ENCODE measurements around the gene DSCAML1. TPM values are rescaled to one million over a fixed set of nuclear protein-coding genes. Genes with fewer than 3 reads are reported as not detected.

DSCAML1 gene
- total RNA-seq, 2 donors from 2014 or later: 2.5 to 5.0 TPM

DNA sequence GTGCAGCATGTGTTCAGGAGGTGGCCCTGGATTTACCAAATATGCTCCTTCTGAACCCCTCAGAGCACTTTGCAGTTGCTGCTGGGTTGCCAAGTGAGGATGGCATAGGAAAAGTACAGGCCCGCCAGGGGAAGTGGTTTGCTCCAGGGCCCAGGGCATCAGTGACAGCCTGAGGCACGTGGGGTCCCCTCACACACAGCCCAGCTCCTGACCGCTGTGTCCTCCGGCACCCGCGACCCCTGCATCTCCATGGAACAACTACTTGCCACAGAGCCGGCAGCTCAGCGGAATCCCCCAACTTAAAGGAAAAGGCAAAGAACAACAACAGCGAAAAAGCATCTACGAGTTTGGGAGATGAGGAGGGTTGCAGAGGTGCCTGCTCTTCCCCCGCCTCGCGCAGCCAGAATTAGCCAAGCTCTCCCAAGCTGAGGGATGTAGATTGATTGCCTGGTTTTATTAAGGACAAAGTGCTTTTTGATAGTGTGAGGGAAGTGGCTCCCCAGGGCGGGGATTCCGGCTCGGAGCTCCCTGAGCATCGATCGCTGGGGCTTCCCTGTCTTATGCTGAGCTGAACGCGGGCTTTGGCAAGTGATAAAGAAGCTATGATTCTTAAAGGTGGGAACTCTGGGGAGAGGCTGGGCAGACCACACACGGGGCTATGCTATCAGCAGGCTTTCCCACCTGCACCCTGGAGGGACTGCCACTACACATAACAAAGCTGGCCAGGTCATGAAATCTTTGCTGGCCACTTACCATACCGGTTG is 294.8 kb downstream of the DSCAML1 start:
- ATAC-seq (no peak), DNase-seq (ENCODE audit: low spot score in 2 of 2) (no peak)
- Mint-ChIP-seq H3K9me3 (no peaks in the 10 kb centered on the region), H3K27ac (no peak overlapping the region), H3K36me3 (no peaks in the 10 kb centered on the region)

DNA sequence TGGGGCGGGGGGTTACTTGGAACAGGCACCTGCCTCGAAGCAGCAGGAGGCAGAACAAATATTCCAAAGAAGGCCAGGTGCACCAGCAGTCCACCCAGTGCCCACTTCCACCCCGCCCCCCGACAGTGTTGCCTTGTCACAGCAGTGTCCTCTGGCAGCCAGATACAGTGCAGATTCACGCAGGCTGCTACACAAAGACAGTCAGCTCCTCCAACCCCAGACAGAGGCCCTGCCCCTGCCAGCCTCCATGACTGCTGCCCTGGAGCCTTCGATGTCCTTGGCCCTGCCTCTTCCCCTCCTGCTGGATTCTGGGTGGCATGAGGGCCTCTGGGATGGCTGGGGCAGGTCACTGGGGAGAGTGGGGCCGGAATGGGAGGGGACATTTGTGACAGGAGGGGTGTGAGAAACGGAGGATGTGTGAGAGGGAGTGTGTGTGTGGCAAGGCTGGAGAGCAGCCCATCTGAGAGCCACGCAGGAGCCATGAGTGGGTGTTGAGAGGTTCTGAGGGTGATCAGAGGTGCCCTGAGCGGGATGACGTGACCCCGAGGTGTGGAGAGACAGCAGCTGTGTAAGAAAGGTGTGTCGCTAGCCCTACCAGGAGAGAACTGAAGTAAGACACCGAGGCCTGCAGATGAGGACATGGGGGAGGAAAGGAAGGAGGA is 295.6 kb downstream of the DSCAML1 start:
- Mint-ChIP-seq H3K27ac (peak overlapping the region in 1 of 2 donors; percentile 36), H3K9me3 (no peaks in the 10 kb centered on the region), H3K36me3 (no peaks in the 10 kb centered on the region)
- DNase-seq (ENCODE audit: low spot score in 2 of 2) (no peak), ATAC-seq (no peak)

DNA sequence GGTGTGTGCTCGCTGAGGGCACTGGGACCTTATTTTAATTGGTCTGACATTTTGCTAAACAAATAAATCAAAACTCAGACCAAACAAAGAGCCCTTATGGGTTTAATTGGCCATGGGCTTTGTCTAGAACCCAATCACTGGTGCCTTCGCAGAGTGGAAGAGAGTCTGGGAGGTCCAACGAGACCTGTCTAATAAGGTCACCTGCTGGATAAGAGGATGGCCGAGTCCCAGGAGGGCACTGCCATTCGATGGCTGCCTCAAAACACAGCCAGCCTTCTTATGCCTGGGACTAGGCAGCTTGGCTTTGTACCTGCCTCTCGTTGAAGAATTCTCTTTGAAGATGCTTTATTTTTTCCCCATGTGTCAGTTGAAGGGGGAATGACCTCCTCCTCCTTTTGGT is 298.2 kb downstream of the DSCAML1 start:
- Mint-ChIP-seq H3K9me3 (no peaks in the 10 kb centered on the region), H3K36me3 (no peaks in the 10 kb centered on the region), H3K27ac (no peak overlapping the region)
- DNase-seq (ENCODE audit: low spot score in 2 of 2) (no peak), ATAC-seq (no peak)

DNA sequence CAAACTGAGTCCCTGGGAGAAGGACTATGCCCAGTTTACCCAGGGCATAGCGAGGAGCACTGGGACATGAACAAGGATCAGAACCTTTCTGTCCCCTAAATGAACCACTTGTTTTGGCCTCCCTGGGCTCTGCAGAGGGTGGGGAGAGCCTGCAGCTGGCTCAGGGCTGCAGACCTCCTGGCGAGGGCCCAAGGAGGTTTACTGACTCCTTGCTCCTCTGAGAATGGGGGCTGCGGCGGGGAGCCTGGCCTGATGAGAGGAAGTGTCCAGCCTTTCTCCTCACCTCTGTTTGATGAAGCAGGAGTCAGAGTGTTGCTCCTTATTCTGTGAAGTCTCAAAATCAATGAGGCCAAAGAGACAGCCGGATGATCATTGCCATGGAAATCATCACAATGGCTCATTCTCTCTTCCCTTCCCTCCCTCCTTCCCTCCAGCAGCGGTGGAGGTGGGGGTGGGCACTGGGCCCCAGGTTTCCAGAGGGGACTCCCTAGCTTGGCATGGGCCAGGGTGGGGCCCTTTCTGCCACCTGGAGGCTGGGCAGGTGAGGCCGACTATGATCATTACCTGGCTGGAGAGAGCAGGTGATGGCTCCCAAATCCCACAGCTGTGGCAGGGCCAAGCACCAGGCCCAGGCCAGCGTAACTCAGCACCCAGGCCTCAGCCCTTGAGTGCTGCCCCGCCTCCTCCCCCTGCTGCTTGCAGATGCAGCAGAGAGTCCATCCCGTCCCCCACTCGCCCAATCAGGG is 299.6 kb downstream of the DSCAML1 start:
- H3K27ac Mint-ChIP-seq: no peak overlapping the region
- ATAC-seq (no peak), DNase-seq (ENCODE audit: low spot score in 2 of 2) (no peak)
- H3K9me3 Mint-ChIP-seq: no peaks in the 10 kb centered on the region
- no peaks in the 10 kb centered on the region for H3K36me3 Mint-ChIP-seq

DNA sequence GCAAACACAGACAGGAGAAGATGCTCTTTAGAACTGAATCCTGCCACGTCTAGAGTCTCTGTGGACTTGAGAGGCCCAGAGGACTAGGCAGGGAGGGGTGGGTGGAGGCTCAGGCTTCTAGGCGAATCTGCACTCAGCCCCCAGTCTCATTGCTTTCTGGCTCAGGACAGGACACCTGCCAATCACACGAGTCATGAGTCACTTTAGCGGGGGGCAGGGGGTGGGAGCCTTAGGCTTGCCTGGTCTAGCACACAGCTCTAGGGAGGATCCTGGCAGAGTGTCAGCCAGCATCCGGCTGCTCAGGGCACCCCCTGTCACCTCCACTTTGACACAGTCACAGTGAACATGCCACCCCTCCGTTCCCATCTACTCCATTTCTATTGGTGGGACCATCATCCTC is 301.7 kb downstream of the DSCAML1 start:
- H3K36me3 Mint-ChIP-seq: no peaks in the 10 kb centered on the region
- DNase-seq (ENCODE audit: low spot score in 2 of 2) (no peak), ATAC-seq (no peak)
- H3K27ac Mint-ChIP-seq: no peak overlapping the region
- H3K9me3 Mint-ChIP-seq: no peaks in the 10 kb centered on the region

DNA sequence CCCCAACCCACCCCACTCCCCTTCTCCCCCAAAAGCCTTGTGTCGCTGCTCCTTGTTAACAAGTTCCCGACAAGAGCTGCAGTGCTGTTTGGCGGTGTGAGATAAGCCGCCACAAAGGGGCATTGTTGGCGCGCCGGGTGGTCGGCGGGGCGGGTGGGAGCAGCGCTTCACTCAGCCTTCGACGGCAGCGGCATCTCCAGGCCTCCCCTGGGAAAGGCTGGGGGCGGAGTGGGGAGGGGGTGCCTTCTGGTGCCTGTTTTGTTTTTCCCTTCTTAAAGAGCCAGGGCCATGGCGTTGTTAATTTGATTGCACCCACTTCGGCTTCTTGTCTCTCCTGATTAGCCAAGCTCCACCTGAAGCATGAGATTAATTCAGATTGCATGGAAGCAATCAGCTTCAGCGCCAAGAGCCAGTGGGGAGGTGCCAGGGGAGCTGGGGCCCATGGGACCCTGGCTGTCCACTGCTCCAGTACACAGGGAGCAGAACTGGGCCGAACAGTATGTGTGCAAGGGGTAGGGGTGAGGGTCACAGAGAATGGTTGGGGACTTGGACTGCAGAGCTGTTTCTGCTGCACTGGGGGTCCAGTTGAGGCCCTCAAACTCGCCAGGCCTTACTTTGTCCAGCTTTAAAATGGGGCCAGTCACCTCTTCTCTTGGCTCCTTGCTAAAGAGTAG is 304.3 kb downstream of the DSCAML1 start:
- H3K9me3 Mint-ChIP-seq: no peaks in the 10 kb centered on the region
- no peak for DNase-seq (ENCODE audit: low spot score in 2 of 2)
- ATAC-seq: no peak
- H3K27ac Mint-ChIP-seq: no peak overlapping the region
- no peaks in the 10 kb centered on the region for H3K36me3 Mint-ChIP-seq

DNA sequence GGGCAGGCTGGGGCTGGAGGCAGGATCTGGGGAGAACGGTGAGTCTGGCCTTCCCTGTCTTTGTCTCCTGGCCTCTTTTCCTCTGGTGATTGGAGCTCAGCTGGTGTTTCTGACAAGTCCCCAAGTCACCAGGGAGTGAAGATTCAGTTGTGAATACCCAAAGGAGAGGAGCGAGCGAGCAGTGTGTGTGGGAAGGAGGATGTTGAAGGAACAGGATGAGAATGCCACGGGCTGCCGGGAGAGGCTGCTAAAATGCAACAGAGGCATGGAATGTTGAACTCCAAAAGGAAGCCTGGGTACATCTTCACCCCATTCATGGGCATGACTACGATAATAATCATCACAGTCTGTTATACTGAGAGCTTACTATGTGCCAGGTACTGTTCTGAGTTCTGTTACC is 306.1 kb downstream of the DSCAML1 start:
- no peak for ATAC-seq
- Mint-ChIP-seq H3K27ac (no peak overlapping the region), H3K36me3 (no peaks in the 10 kb centered on the region), H3K9me3 (peaks cover 0 to 5% of the 10 kb centered on the region in 2 donors)
- no peak for DNase-seq (ENCODE audit: low spot score in 2 of 2)

DNA sequence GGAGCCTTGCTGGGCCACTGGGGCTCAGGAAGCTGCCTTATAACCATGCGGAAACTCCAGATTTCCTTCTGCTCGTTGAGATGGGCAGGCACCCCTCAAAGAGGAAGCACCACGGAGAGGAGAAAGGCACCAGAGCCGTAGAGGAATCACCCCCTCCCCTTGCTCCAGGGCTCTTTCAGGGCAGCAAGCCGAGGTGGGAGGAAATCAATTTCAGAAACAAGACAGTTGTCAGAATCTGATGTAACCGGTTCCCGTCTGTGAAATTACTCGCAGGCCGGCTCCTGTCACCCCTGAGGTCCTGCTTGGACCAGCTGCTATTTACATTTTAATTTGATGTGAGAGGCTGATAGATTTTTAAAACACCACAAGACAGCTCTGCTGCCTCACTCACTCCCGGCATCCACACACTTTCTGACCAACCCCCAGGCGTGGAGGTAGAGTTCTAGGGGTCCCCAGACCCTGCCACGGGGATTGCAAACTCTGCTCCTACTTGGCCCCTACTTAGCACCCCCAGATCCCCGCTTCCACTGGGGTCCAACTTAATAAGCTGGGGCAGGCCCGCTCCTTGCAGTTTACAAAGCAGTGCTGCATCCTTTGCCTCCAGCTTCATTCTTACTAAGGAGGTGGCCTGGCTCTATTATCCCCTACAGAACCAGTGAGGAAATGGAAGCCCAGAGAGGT is 306.9 kb downstream of the DSCAML1 start:
- no peak for DNase-seq (ENCODE audit: low spot score in 2 of 2)
- H3K9me3 Mint-ChIP-seq: peaks cover 0 to 7% of the 10 kb centered on the region in 2 donors
- no peaks in the 10 kb centered on the region for H3K36me3 Mint-ChIP-seq
- ATAC-seq: no peak
- H3K27ac Mint-ChIP-seq: no peak overlapping the region

DNA sequence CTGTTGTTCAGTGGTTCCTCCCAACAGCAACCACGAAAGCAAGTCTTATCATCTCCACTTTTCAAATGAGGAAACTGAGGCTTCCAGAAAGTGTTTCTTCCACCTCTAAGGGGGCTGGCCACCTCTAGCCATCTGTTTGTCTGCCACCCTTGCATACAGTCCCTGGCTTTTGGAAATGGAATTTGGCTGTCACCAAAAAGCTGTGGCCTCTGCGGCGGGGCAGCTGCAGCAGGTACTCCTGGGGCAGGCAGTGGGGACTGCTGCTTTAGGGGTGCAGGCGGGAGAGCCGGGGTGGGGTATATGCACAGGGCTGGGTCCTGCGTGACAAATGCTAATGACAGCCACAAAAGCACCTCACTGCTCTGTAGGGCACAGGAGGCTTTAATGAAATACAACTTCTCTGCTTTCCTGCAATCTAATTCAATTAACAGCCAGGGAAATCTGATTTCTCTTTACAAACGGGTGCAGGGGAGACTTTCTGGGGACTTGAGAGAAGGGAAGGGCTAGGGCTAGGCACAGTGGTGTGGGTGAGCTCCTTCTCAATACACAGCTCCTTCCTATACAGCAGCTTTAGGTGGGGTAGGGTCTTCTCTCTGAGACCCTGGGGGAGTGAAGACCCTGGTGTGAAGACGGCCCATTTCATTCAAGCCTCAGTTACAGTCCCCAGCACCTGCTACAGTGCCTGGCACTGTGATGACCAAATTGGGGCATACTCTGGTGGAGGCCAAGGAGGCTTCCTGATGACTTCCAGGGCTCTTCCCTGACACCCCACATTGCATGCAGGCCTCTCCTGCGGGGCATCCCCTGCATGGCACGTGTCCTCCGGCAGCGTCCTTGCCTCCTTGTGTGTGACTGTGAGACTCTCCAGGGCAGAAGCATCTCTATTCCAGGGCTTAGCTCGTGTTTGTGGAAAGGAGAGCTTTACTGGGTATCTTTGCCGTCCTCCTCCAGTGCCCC is 307.7 kb downstream of the DSCAML1 start:
- DNase-seq (ENCODE audit: low spot score in 2 of 2): no peak
- H3K27ac Mint-ChIP-seq: no peak overlapping the region
- peak in 1 of 2 donors; percentile 24 for ATAC-seq
- H3K9me3 Mint-ChIP-seq: peaks cover 0 to 7% of the 10 kb centered on the region in 2 donors
- no peaks in the 10 kb centered on the region for H3K36me3 Mint-ChIP-seq

DNA sequence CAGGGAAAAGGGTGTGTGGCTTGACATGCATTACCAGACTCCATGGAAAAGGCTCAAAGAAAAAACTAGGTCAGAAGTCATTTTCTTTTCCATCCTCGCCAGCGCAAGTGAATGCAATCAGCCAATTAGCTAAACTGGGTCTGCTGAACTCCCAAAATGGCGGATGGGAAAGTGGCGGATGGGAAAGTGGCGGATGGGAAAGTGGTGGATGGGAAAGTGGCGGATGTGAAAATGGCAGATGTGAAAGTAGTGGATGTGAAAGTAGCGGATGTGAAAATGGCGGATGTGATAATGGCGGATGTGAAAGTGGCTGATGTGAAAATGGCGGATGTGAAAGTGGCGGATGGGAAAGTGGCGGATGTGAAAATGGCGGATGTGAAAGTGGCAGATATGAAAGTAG is 311.0 kb downstream of the DSCAML1 start:
- H3K36me3 Mint-ChIP-seq: no peaks in the 10 kb centered on the region
- peaks cover 0 to 7% of the 10 kb centered on the region in 2 donors for H3K9me3 Mint-ChIP-seq
- no peak for ATAC-seq
- DNase-seq (ENCODE audit: low spot score in 2 of 2): no peak
- H3K27ac Mint-ChIP-seq: no peak overlapping the region

DNA sequence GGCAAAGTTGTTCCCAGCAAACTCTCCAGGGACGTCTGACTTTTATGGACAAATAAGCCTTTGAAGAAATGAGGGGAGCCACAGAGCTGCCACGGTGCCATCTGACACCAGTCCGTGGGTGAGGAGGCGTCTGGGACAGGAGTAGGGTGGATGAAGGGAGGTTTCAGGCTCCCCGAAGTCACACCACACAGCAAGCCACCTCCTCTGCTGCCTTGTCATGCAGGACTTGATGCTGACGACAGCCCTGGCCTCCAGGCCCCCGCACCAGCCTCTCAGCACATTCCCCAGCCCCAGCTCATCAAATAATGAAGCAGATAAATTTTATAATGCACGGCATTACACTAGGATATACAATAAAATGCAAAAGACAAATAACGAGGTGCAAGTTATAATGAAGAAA is 312.9 kb downstream of the DSCAML1 start:
- no peak for ATAC-seq
- H3K36me3 Mint-ChIP-seq: no peaks in the 10 kb centered on the region
- no peak for DNase-seq (ENCODE audit: low spot score in 2 of 2)
- H3K9me3 Mint-ChIP-seq: peaks cover 0 to 7% of the 10 kb centered on the region in 2 donors
- H3K27ac Mint-ChIP-seq: no peak overlapping the region

DNA sequence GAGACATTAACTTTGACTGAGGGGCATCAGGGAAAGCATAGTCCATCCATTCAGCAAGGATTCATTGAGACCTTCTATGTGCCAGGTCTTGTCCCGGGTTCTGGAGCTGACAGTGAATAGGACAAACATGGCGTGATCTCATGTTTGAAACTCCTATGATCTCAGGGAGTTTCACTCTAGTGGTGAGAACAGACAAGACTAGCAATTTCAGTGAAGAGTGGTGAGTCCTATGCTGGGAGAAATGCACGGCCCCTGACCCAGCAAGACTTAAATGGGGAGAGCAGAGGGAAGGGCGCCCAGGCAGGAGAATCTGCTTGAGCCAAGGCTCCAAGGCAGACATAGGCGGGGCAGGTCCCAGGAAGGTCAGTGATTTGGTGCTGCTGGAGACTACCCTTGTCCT is 313.6 kb downstream of the DSCAML1 start:
- DNase-seq (ENCODE audit: low spot score in 2 of 2) (no peak), ATAC-seq (no peak)
- Mint-ChIP-seq H3K36me3 (no peaks in the 10 kb centered on the region), H3K27ac (no peak overlapping the region), H3K9me3 (peaks cover 0 to 7% of the 10 kb centered on the region in 2 donors)

DNA sequence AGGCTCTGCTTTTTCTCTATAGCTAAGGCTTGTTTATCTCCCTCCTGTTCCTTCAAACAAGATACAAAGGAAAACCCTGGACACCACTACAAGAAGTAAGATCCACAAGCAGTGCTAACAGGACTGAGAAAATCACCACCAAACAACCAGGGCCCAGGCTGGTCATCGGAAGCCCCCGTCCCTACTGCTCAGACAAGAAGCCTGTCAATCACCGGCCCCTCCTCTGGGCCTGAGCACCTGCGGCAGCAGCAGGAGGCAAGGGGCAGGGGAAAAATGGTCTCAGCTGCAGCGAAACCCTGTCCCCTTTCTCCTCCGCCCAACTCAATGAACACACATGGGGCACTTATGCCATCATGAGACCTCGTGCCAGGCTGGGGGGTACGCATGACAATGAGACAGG is 314.1 kb downstream of the DSCAML1 start:
- H3K27ac Mint-ChIP-seq: no peak overlapping the region
- ATAC-seq (no peak), DNase-seq (ENCODE audit: low spot score in 2 of 2) (no peak)
- H3K9me3 Mint-ChIP-seq: peaks cover 0 to 7% of the 10 kb centered on the region in 2 donors
- H3K36me3 Mint-ChIP-seq: no peaks in the 10 kb centered on the region

DNA sequence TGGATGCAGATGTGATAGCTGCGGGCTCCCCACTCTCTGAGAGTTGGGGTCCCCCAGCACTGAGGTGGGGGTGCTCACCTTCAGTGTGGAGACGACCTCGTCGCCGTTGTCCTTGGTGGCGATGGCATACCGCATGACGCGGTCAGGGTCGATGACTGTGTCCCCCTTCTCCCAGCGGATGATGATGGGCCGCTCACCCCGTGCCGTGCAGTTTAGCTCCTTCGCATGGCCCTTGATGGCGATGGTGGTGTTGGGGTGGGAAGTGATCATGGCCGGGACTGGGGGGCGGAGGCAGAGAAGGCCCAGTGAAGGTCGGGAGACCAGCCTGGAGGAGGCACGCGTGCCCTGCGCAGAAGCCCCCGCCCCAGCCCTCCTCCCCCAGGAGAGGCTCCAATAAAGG is 315.1 kb downstream of the DSCAML1 start:
- H3K9me3 Mint-ChIP-seq: peaks cover 0 to 7% of the 10 kb centered on the region in 2 donors
- no peak overlapping the region for H3K27ac Mint-ChIP-seq
- H3K36me3 Mint-ChIP-seq: no peaks in the 10 kb centered on the region
- DNase-seq (ENCODE audit: low spot score in 2 of 2) (no peak), ATAC-seq (no peak)

DNA sequence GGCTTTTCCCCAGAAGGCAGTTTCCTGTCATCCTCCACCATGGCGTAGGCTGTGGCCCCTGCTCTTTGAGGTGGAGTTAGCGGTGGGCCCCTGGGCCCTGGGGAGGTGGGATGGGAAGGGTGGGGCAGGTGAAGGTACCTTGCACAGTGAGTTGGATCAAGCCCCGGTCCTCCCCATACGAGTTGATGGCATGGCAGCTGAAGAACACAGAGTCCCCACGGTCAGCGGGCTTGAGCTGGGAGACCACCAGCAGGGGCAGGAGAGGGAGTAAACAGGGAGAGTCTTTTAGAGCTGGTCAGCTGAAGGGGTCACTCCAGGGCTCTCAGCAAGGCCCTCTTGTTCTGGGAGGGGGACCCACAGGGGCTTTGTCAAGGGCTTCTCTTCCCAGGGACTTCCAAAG is 316.0 kb downstream of the DSCAML1 start:
- Mint-ChIP-seq H3K36me3 (no peaks in the 10 kb centered on the region), H3K27ac (no peak overlapping the region), H3K9me3 (peaks cover 0 to 4% of the 10 kb centered on the region in 2 donors)
- no peak for DNase-seq (ENCODE audit: low spot score in 2 of 2)
- no peak for ATAC-seq

Data from activated naive CD4-positive, alpha-beta T cell treated with anti-CD3 and anti-CD28 coated beads, Interleukin-2, amount 50 U/mL, for 72 hours (primary cell).